ENCODE results near the gene ZNF423.

ZNF423 gene

GRCh38 chr16:49747654-49748053, 108.3 kb downstream of the ZNF423 start:
- FAIRE-seq = no peak

GRCh38 chr16:49746545-49746944, 109.4 kb downstream of the ZNF423 start:
- no peak for FAIRE-seq

DNA sequence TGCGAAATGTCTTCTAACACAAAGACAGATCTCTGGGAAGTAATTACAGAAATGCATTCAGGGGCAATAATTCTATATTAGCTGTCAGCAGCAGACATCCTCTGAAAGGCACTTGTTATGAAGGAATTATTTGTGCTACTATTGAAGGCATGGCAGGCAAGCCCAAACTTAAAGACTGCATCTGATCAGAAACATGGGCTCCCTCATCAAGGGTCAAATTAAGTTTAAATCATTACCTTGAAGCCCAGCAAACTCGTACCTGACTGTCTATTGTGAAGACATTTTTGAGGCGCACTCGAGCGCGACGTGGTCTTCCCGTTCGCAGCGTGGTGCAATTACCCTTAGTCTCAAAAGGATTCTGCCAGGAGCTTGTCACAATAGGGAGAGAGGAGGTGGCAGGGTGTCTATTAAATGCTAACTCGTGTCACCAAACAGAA, 110.6 kb downstream of the ZNF423 start:
- FAIRE-seq = no peak

DNA sequence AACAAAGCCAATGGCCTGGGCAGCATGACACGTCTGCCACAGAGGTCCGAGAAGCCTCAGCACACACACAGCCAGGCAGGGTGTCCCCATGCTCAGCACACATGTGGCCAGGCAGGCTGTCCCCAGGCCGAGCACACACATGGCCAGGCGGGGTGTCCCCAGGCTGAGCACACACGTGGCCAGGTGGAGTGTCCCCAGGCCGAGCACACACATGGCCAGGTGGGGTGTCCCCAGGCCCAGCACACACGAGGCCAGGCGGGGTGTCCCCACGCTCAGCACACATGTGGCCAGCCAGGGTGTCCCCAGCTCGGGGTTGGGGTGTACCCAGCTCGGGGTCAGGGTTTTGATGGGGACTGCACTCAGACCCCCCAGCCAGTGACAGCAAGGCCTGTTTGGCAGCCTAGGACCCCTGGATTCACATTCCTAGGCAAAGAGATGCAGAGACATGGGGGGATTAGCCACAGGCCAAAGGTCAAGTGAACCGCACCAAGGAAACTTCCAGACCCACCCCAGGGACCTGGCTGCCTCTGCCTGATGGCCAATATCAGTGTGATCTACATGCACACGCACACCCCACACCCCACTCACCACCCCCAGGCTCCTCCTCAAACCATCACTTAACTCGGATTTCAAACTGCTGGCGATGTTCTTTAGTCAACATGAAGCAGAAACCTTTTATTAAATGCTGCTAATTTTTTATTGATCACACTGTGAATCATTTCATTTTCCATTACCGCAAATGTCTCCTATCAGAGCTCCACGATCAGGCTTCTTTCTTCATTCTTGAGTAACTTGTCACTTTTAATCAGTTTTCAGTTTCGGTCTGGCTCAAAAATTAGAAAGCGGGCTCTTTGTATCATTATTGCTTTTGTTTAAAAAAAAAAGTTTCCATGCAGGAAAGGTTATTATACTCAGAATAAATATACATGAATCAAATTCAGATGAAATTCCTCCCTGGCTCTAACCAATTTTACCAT, 111.4 kb downstream of the ZNF423 start:
- no peak for FAIRE-seq

GRCh38 chr16:49743658-49744057, 112.3 kb downstream of the ZNF423 start:
- no peak for FAIRE-seq

- no peak for FAIRE-seq
Observed at GRCh38 chr16:49743203-49743464, 112.8 kb downstream of the ZNF423 start.

DNA sequence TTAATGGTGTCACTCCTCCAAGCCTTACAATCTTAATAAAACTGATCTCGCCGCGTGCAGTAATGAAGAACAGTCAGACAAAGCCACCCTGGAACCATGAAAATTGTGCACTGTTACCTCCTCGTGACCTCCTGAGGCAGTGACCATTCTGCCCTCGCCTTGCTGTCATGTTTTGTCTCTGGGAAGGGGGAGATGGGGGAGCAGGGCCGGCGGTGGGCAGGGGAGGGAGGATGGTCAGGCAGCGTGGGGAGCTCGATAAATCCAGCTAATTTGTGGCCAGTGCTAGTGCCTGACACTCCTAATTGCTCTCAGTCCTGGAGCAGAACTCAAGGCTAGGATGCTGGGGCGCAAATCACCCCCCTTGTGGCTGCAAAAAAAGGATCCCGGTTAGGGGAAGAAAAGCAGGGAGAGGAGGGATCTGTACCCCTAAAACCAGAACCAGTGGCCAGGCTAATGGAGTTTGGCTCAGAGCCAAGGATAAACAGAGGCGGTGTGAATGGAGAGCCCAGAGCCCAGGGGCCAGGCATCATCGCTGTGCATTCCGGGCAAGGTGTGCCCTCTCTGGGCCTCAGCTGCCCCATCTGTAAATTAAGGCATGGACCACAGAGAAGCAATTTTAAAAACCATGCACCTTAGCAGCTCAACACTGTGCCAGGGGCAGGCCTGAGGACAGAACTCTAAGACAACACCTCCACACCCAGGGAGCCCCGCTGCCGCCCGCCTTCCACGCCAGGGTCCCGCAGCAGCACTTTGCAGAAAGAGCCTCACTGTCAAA, 113.3 kb downstream of the ZNF423 start:
- no peak for FAIRE-seq

- no peak for FAIRE-seq
Observed at GRCh38 chr16:49740256-49740655, 115.7 kb downstream of the ZNF423 start.

DNA sequence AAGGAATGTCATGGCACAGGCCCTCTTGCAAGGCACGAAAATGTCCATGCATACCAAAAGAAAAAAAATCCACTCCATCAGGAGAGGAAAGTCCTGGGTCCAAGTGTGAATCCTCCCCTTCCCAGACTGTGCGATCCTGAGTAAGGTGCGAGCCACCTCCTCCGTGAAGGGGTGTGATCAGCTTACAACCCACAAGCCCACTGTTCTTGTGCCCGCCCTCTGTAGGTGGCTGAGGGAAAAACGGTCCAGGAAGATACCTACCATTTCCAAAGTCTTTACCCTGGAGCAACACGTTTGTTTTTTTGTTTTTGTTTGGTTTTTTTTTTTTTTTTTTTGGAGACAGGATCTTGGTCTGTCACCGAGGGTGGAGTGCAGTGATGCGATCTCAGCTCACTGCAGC, 116.5 kb downstream of the ZNF423 start:
- no peak for FAIRE-seq

GRCh38 chr16:49738832-49739231, 117.1 kb downstream of the ZNF423 start:
- no peak for FAIRE-seq

- no peak for FAIRE-seq
Observed at GRCh38 chr16:49738001-49738400, 117.9 kb downstream of the ZNF423 start.

DNA sequence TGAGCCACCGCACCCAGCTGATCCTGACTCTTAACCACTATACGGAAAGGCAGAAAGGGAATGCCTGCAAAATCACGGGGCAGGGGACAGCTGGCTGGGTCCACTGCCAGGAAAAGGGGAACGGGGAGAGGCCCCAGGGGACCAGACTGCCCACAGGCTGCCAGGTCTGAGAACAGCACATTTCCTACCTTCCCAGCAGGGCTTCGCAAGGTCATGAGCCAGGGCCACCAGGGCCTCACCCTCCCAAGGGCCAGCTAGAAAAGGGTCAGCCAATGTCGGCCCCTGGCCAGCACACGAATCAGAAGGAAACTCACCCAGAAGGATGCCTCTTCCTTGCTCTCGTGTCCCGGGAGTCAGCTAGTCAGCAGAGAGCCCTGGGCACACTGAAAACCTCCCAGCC, 118.4 kb downstream of the ZNF423 start:
- FAIRE-seq = no peak

DNA sequence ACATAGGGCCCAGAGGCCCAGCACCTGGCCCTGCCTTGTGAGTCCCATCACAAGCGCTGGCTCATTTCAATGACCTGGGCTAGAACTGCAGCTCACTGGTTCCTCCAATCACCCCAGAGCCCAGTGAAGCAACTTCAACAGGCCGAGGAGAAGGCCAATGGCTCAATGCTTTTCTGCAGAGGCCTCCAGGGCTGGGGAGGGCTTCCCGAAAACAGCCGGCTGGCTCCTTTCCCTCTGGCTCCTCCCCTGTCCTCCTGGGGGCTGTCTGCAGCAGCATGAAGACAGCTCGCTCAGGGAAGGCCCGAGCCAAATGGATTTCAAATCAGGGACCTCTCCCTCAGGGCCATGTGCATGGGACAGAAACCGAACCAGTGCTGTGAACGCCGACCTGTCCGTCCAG, 121.6 kb downstream of the ZNF423 start:
- no peak for FAIRE-seq

DNA sequence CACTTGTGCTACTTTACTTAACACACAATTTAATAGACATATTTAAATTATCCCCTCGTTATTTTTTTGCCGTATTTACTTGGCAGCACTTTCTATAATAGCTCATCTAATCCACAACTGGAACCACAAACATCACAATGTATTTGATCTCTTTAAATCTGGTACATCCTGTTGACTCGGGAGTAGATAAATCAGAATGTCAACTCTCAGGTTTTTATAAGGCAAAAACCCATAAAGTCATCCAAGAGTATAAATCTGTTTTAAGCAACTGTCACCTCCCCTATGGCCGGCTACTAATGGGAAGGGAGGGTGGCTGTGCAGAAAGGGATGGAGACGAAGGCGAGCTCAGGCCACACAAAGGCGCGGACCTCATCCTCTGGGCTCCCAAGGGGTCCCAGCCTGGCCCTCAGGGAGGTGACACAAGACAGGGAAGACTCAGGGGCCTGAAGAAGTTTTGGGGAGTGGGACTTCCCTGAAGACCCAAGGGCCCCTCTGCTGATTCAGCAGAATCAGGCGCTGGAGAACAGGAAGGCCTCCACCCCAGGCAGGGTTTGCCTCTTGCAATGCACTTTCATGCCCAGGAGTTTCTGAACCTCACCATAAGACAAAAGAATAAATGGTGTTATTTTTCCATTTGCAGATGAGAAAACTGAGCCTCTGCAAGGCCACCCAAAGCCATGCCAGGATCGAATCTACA, 122.5 kb downstream of the ZNF423 start:
- no peak for FAIRE-seq

- FAIRE-seq = no peak
Observed at GRCh38 chr16:49731911-49732310, 124.0 kb downstream of the ZNF423 start.

- no peak for FAIRE-seq
Observed at GRCh38 chr16:49730772-49731171, 125.1 kb downstream of the ZNF423 start.

GRCh38 chr16:49727611-49728010, 128.3 kb downstream of the ZNF423 start:
- FAIRE-seq = no peak

GRCh38 chr16:49726155-49726554, 129.8 kb downstream of the ZNF423 start:
- FAIRE-seq = no peak

DNA sequence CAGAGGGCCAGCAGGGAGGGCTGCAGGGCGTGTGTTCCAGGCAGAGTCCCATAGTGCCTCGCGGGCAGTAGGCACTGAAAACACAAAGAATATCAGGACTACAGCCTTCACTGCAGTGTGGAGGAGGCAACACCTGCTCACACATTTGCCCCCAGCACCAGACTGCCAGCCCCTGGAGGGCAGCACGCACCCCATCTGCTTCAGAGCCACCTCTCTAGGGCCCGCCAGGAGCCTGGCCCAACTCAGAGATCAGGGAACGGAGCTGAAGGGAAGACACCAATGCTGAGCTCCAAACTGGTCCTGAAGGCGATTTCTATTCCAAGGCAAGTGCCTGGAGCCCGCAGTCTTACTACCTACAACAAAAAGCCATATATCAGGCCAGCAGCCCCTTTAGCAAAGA, 130.3 kb downstream of the ZNF423 start:
- no peak for FAIRE-seq

- no peak for FAIRE-seq
Observed at GRCh38 chr16:49724774-49725173, 131.1 kb downstream of the ZNF423 start.

DNA sequence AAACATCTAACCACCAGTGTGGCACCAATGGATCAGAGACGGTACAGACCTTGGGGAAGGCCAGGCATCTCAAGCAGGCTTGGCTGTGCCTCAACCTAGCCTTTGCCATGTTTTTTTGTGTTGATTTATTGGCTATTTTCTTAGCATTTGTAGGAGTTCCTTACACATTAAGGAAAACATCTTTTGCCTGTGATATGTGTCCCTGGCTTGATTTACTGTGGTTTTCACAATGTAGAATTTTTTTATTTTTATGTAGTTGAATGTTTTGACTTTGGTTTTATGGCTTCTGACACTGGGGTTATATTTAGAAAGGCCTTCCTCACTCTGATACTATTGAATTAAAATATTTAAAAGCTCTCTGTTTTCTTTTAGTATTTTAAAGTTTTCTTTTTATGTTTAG, 132.6 kb downstream of the ZNF423 start:
- FAIRE-seq = no peak

DNA sequence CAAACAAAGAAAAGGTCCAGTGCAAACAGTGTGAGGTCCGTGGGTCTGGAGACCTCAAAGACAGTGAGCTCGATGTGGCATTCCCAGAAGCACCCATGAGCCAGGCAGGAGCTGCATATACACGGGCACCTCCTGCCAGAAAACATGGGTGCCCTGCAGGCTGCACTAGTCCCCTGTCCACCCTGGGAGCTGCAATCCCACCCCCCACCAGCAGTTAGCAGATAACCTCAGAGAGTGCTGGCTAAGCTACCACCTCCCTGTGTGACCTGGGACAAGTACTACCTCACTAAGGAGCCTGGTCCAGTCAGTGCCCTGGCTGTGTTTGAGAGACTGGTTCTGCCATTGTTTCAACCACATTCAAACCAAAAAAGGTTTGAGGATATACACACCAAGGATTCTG, 135.7 kb downstream of the ZNF423 start:
- FAIRE-seq = no peak

GRCh38 chr16:49717689-49718088, 138.2 kb downstream of the ZNF423 start:
- FAIRE-seq = no peak
